Neural progenitor cell (in vitro differentiated cells): ENCODE measurements around the gene AURKB.

Experiments
- CTCF ChIP-seq: fragments of 200-600 bp; sonication (generic); IDR thresholded peaks from 2 replicates; pipeline ENCODE4 v1.5.1; 2017; ENCODE audit warnings: antibody characterized with exemption, mild to moderate bottlenecking
- EZH2 ChIP-seq: fragments of 200-600 bp; sonication (generic); IDR thresholded peaks from 2 replicates; pipeline ENCODE4 v1.6.1; 2017; ENCODE audit warnings: antibody characterized with exemption, mild to moderate bottlenecking, moderate library complexity

GRCh38 chr17:8167526-8167925 is 42.8 kb downstream of the AURKB start:
- no peak for TF ChIP-seq CTCF
- no peak for TF ChIP-seq EZH2
